K562 (cell line): ENCODE data around the gene SERPINB2. TPM values are rescaled to one million over a fixed set of nuclear protein-coding genes. Genes with fewer than 3 reads are reported as not detected.
A peak's percentile ranks its signal among the peaks of the same experiment; 100 is the strongest.

Source experiments
- ATAC-seq: fragments of 200-7000 bp; cut with Tn5 transposase; 3 replicates; pipeline ENCODE4 v1.9.1; 2020; ENCODE audit warnings: moderate library complexity
- BruUV-seq: library from RNA; stranded (reverse); fragments of 400-500 nt; replicated peaks from 2 replicates; lab custom pipeline; 2021; lab: Mats Ljungman, UMichigan
- CTCF ChIA-PET: fragments of 300-600 bp; formaldehyde crosslinking; extraction: SDS; loops from one replicate; lab custom pipeline; 2021; ENCODE audit warnings: low intra/inter-chr PET ratio; lab: Yijun Ruan, JAX
- POLR2A ChIA-PET: fragments of 300-600, 350-650 bp; sonication (Branson Sonifier 250); formaldehyde crosslinking; extraction: SDS; loops from one replicate; lab custom pipeline; 2021; ENCODE audit warnings: antibody characterized with exemption, inconsistent platforms; lab: Yijun Ruan, JAX
- DNase-seq, 4 experiments: peaks; one replicate each; pipeline versions ENCODE4 v3.0.0 to v3.0.0-alpha.2; 2011 to 2018; ENCODE audit warnings: low spot score in 3 of 4, mixed read lengths in 3 of 4; ENCODE audit errors: extremely low read depth in 1 of 4
- FAIRE-seq: peaks from 2 replicates; lab custom pipeline; 2011; peaks lifted over from hg19 to GRCh38; lab: Jason Lieb, UNC
- H2AFZ ChIP-seq: 2 replicates; pipeline ENCODE4 v1.6.0; 2011; ENCODE audit warnings: low read depth, low read length, control low read depth, inconsistent platforms
- H3K27ac ChIP-seq: fragments of 200-600 bp; 3 replicates; pipeline ENCODE4 v1.8.0; 2011; ENCODE audit warnings: low read depth, mild to moderate bottlenecking, control low read depth, inconsistent platforms, low read length, moderate library complexity, mixed read lengths; ENCODE audit errors: extremely low read depth
- H3K27me3 ChIP-seq, 2 experiments: fragments of 300-600 bp in 1 of 2; 2 replicates in 1 of 2; 3 replicates in 1 of 2; pipeline versions ENCODE4 v1.6.0 to v1.8.0; 2011; ENCODE audit warnings: inconsistent platforms in 2 of 2, low read length in 2 of 2, mild to moderate bottlenecking in 1 of 2, mixed read lengths in 1 of 2, moderate library complexity in 1 of 2; ENCODE audit not compliant: control insufficient read depth in 2 of 2, insufficient read depth in 2 of 2
- H3K36me3 ChIP-seq: fragments of 300-600 bp; 3 replicates; pipeline ENCODE4 v1.8.0; 2011; ENCODE audit warnings: mild to moderate bottlenecking, low read length, inconsistent platforms; ENCODE audit not compliant: control insufficient read depth, insufficient read depth
- H3K4me1 ChIP-seq, 2 experiments: fragments of 200-600 bp in 1 of 2; replicated peaks in 1 of 2; 2 replicates in 1 of 2; 3 replicates in 1 of 2; pipeline versions ENCODE4 v1.5.1 to v1.8.0; 2011; ENCODE audit warnings: inconsistent platforms in 2 of 2, low read length in 2 of 2, mild to moderate bottlenecking in 1 of 2, mixed read lengths in 1 of 2, moderate library complexity in 1 of 2; ENCODE audit not compliant: control insufficient read depth in 2 of 2, insufficient read depth in 2 of 2
- H3K4me2 ChIP-seq: 2 replicates; pipeline ENCODE4 v1.6.1; 2011; ENCODE audit warnings: low read length, control low read depth, inconsistent platforms, mixed read lengths; ENCODE audit not compliant: insufficient read depth
- H3K4me3 ChIP-seq: fragments of 200-600 bp; sonication (generic), shearing (Covaris generic); 2 replicates; pipeline ENCODE4 v1.5.1; 2016; ENCODE audit warnings: control low read depth, inconsistent platforms
- H3K79me2 ChIP-seq: fragments of 200-600 bp; 3 replicates; pipeline ENCODE4 v1.8.0; 2011; ENCODE audit warnings: low read length, inconsistent platforms; ENCODE audit not compliant: control insufficient read depth, insufficient read depth
- H3K9ac ChIP-seq, 2 experiments: 2 replicates each; pipeline versions ENCODE4 v1.6.0 to v1.6.1; 2011; ENCODE audit warnings: low read depth in 2 of 2, low read length in 2 of 2, control low read depth in 1 of 2, inconsistent platforms in 1 of 2, mild to moderate bottlenecking in 1 of 2, mixed read lengths in 1 of 2; ENCODE audit not compliant: insufficient read depth in 1 of 2
- H3K9me1 ChIP-seq: one replicate; pipeline ENCODE4 v1.6.0; 2011; ENCODE audit warnings: inconsistent platforms, mild to moderate bottlenecking, low read length, moderate library complexity; ENCODE audit not compliant: control insufficient read depth, insufficient read depth
- H3K9me3 ChIP-seq: replicated peaks from 2 replicates; pipeline ENCODE4 v1.5.1; 2011; ENCODE audit warnings: low read depth, low read length, inconsistent platforms; ENCODE audit not compliant: control insufficient read depth, insufficient read depth
- H4K20me1 ChIP-seq: replicated peaks from 2 replicates; pipeline ENCODE4 v1.6.1; 2011; ENCODE audit warnings: low read length, inconsistent platforms, mixed read lengths; ENCODE audit not compliant: control insufficient read depth, insufficient read depth
- ARNT ChIP-seq, 2 experiments: fragments of 450-650 bp; IDR thresholded peaks; 2 replicates each; pipeline ENCODE4 v1.6.1; 2016; ENCODE audit warnings: mild to moderate bottlenecking in 1 of 2
- CTCF ChIP-seq, 3 experiments: IDR thresholded peaks in 2 of 3; conservative IDR thresholded peaks in 1 of 3; 2 replicates each; pipeline ENCODE4 v1.5.1; 2011 to 2012; ENCODE audit warnings: low read length in 3 of 3, mild to moderate bottlenecking in 3 of 3, control low read depth in 2 of 3, improper control_type of control experiment in 1 of 3, inconsistent platforms in 1 of 3, low read depth in 1 of 3, mixed read lengths in 1 of 3, moderate library complexity in 1 of 3; ENCODE audit not compliant: insufficient read depth in 2 of 3
- HMGN3 ChIP-seq: IDR thresholded peaks from 2 replicates; pipeline ENCODE4 v1.6.1; 2011; ENCODE audit warnings: borderline replicate concordance, low read depth, mild to moderate bottlenecking, mixed read lengths, low read length; ENCODE audit not compliant: insufficient read length; ENCODE audit errors: extremely low read depth
- JUN ChIP-seq, 2 experiments: sonication (generic) in 1 of 2; formaldehyde crosslinking in 1 of 2; IDR thresholded peaks; 2 replicates each; pipeline versions ENCODE4 v1.6.1 to v1.8.0; 2012 to 2022; ENCODE audit warnings: borderline replicate concordance in 2 of 2, mild to moderate bottlenecking in 2 of 2, improper control_type of control experiment in 1 of 2, low read depth in 1 of 2, low read length in 1 of 2, missing genetic modification reagents in 1 of 2
- KDM4B ChIP-seq, 2 experiments: fragments of 450-650 bp in 1 of 2; sonication (generic) in 1 of 2; IDR thresholded peaks; 2 replicates each; pipeline ENCODE4 v1.6.1; 2016 to 2017; ENCODE audit warnings: borderline replicate concordance in 2 of 2, antibody characterized with exemption in 1 of 2, low read depth in 1 of 2, mild to moderate bottlenecking in 1 of 2
- RAD21 ChIP-seq, 2 experiments: fragments of 250-450 bp in 1 of 2; fragments of 450-650 bp in 1 of 2; sonication (Bioruptor Pico) in 1 of 2; formaldehyde crosslinking in 1 of 2; IDR thresholded peaks in 1 of 2; conservative IDR thresholded peaks in 1 of 2; 2 replicates each; pipeline versions ENCODE4 v1.4.0 to v1.8.0; 2020 to 2022; ENCODE audit warnings: mild to moderate bottlenecking in 2 of 2, moderate library complexity in 1 of 2
- SMARCA5 ChIP-seq: fragments of 450-650 bp; IDR thresholded peaks from 2 replicates; pipeline ENCODE4 v1.6.1; 2016
- U2AF1 ChIP-seq: fragments of 200-400 bp; formaldehyde crosslinking; optimal IDR thresholded peaks from 2 replicates; pipeline ENCODE3; 2017; ENCODE audit warnings: mild to moderate bottlenecking, low read depth, low read length, moderate library complexity
- ZNF212 ChIP-seq: fragments of 450-650 bp; formaldehyde crosslinking; IDR thresholded peaks from 2 replicates; pipeline ENCODE4 v1.4.0; 2020; ENCODE audit warnings: mild to moderate bottlenecking
- ZNF274 ChIP-seq: IDR thresholded peaks from 2 replicates; pipeline ENCODE4 v1.6.1; 2011; ENCODE audit warnings: low read depth, mild to moderate bottlenecking, low read length, moderate library complexity, borderline replicate concordance
- WGBS: fragments of 100-300 bp; shearing (Covaris generic); methylation state at CpG from one replicate; pipeline ENCODE4 v1.1.6; 2016; ENCODE audit warnings: low coverage, mixed read lengths; ENCODE audit not compliant: insufficient coverage; ENCODE audit errors: missing lambda C conversion rate; 5-methylcytosine and 5-hydroxymethylcytosine counted together
- in situ Hi-C: fragments of 300-500 bp; cut with MboI; formaldehyde crosslinking; loops from 4 replicates; pipeline ENCODE4 v1.15.0; 2018; ENCODE audit warnings: inconsistent platforms, mixed read lengths
- intact Hi-C: fragments of 100-400 bp; cut with micrococcal nuclease; formaldehyde crosslinking; loops from 2 replicates; pipeline ENCODE4 v1.14.2; 2022
- polyA plus RNA-seq, 8 experiments: library from polyadenylated mRNA; depleted of rRNA in 4 of 8; stranded (reverse) in 5 of 8; unstranded in 3 of 8; fragments of >200 nt; fragmentation: Nextera tagmentation in 2 of 8; fragmentation: Illumina TruSeq in 1 of 8; extraction: Ambion mirVana in 2 of 8; extraction: Trizol in 1 of 8; gene quantifications; 2 replicates each; pipeline versions ENCODE4 v1.2.1 to v1.2.3, GENCODE V29; 2011 to 2014; ENCODE audit warnings: inconsistent platforms in 1 of 8, missing spikeins in 1 of 8
- total RNA-seq, 7 experiments: library from RNA; depleted of rRNA in 6 of 7; stranded (reverse); fragments of >200 nt in 6 of 7; fragmentation: Illumina TruSeq in 2 of 7; extraction: Trizol in 2 of 7; gene quantifications; 2 replicates each; pipeline versions ENCODE4 v1.2.1 to v1.2.3, GENCODE V29; 2011 to 2021; ENCODE audit warnings: low replicate concordance in 1 of 7
- TF ChIP-seq, protein P1 (sequence below): sonication (generic); formaldehyde crosslinking; IDR thresholded peaks from 2 replicates; pipeline ENCODE4 v1.9.0; 2022; ENCODE audit warnings: mild to moderate bottlenecking, missing genetic modification reagents

SERPINB2 gene
- total and polyA plus RNA-seq, 9 of the 15 experiments (the other 6 are each of a cell fraction or from before 2014, with no cell fraction given), result 0.03 to 0.13 (median 0.09) TPM; not detected in 5

DNA sequence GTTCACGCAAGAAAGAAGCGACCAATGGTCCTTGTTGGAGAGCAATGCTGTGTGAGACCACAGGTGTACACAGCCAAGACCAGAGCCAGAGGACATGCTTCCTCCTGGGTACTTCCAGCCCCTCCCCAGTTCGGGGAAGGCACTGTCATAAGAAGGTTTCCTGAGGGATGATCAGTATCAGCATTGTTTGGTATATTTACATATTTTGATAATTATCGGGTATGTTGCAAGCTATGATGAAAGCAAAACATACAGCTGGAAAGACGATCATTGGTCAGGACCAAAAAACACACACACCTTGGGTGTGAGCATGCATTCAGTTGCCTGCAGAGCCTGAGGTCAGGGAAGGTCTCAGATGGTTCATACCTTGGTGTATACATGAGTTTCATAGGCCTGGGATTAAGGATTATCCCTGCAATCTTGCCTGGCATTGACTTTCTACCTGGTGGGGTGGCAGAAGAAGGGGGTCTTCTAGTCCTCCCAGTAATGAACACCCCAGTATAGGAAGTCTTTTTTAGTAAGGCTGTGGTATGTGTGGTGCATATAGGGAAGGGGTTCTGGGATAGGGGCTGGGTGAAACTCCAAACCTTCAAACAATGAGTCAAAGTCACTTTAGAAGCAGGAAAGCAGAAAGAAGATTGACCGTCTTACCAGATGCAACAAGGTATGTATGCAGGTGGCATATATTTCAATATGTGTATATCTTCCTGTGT lies 2.9 kb downstream of the SERPINB2 start (continued):
- TF ChIP-seq HMGN3 (no peak), JUN (IDR thresholded peaks at IDR 0.05; ENCODE audit: borderline replicate concordance, low read depth, low read length) (no peak), JUN (CRISPR knock-in tag; IDR thresholded peaks at IDR 0.05; ENCODE audit: borderline replicate concordance) (no peak), ARNT (IDR thresholded peaks at IDR 0.05) (no peak), KDM4B (IDR thresholded peaks at IDR 0.05; ENCODE audit: borderline replicate concordance in 2 of 2, low read depth in 1 of 2) (no peak), ZNF274 (no peak), ZNF212 (no peak), SMARCA5 (no peak), U2AF1 (no peak)

DNA sequence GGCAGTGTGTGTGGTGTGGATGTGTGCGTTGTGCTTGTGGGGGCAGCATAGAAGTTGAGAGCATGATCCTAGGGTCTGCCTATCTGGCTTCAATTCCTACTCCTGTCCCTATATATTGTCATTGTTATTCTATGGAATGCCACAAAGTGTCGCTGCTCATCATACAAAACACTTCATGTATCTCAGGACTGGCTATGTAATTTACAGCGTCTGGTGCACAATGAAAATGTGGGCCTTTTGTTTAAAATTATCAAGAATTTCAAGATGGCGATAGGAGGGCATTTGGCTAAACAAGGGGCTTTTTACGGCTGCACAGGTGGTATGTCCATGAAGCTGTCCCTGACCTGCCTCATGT lies 3.4 kb downstream of the SERPINB2 start:
- intact Hi-C loops (no loop called here), in situ Hi-C loops (no loop called here)
- FAIRE-seq, result no peak

More for the DNA sequence above, 3.4 kb downstream of the SERPINB2 start:
- Histone ChIP-seq H3K4me1 (no peaks in the 10 kb centered on the region), H3K79me2 (no peaks in the 10 kb centered on the region), H3K27me3 (no peaks in the 10 kb centered on the region), H3K4me2 (no peak overlapping the region), H3K4me3 (no peak overlapping the region), H3K9me3 (no peaks in the 10 kb centered on the region; the same call in 1 of the 2 replicates), H2AFZ (no peak overlapping the region), H3K27ac (no peak overlapping the region), H3K36me3 (no peaks in the 10 kb centered on the region)
- ChIA-PET CTCF (interaction anchor here (1.2 kb wide), 1 partner anchor 103 kb away, joined by 3 read pairs; no protein-coding TSS in a partner anchor), POLR2A (no interaction called here)
- no peak for ATAC-seq
- WGBS, result 0% methylated on average over 5 of the region's 5 CpGs
- no TSS peak for BruUV-seq
- TF ChIP-seq CTCF (IDR thresholded peaks at IDR 0.05 in 2 of 3, conservative IDR thresholded peaks at IDR 0.05 in 1 of 3; ENCODE audit: insufficient read depth in 2 of 3, low read depth in 1 of 3, low read length in 3 of 3), result peak in 1 of 3 experiments; percentile 25; a peak in 2 of 6 replicates
- TF ChIP-seq, protein P1, sequence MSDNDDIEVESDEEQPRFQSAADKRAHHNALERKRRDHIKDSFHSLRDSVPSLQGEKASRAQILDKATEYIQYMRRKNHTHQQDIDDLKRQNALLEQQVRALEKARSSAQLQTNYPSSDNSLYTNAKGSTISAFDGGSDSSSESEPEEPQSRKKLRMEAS, result no peak
- peak in 1 of 2 experiments; percentile 35; a peak in 2 of 4 replicates for TF ChIP-seq RAD21 (CRISPR knock-in tag; conservative IDR thresholded peaks at IDR 0.05 in 1 of 2, IDR thresholded peaks at IDR 0.05 in 1 of 2)
- TF ChIP-seq, all 486 proteins: peak for 2
- no peak overlapping the region for H3K9ac ChIP-seq
- no peaks in the 10 kb centered on the region for H3K9me1 ChIP-seq
- peak in 1 of 4 experiments; percentile 4 for DNase-seq
- no peaks in the 10 kb centered on the region for H4K20me1 ChIP-seq
